Measurements from ENCODE around the gene LMO1. TPM values are rescaled to one million over a fixed set of nuclear protein-coding genes. Genes with fewer than 3 reads are reported as not detected.

The LMO1 gene
- 10 to 100 TPM in 2 of 4 donors, 1 to 10 TPM in 2; 6.2 to 29.4 (median 8.2) TPM for total RNA-seq

GRCh38 chr11:8263769-8264410 is at the start of gene LMO1:
Gene LMO1, minus strand, starts transcription at chr11:8263878. Its CDS starts 516 bp downstream, at chr11:8263362.
- Histone ChIP-seq H3K4me1 (peaks cover 49% of the 10 kb centered on the region), H3K36me3 (no peaks in the 10 kb centered on the region), H3K9me3 (no peaks in the 10 kb centered on the region), H3K27me3 (peaks cover 65% of the 10 kb centered on the region), H3K27ac (no peak within 1 kb of the TSS), H3K4me3 (peak within 1 kb of the TSS; percentile 63)
- WGBS, result 3% methylated on average over 22 of the region's 22 CpGs
- TF ChIP-seq EP300 (IDR thresholded peaks at IDR 0.05), result no peak
- TF ChIP-seq POLR2A (IDR thresholded peaks at IDR 0.05), result no peak
- peak; percentile 53 to 80 for TF ChIP-seq CTCF (IDR thresholded peaks at IDR 0.05)
- TF ChIP-seq POLR2AphosphoS5 (IDR thresholded peaks at IDR 0.05), result no peak
- peak; percentile 85 to 89 for DNase-seq (ENCODE audit: low spot score in 2 of 2)

GRCh38 chr11:8312986-8313385 is 49.3 kb upstream of the LMO1 start:
- no peaks in the 10 kb centered on the region for H3K27me3 ChIP-seq
- no peak overlapping the region for H3K27ac ChIP-seq
- no peak for DNase-seq (ENCODE audit: low spot score in 2 of 2)
- no peaks in the 10 kb centered on the region for H3K4me1 ChIP-seq
- 86% methylated on average over 10 of the region's 10 CpGs for WGBS
- H3K9me3 ChIP-seq, result no peaks in the 10 kb centered on the region
- H3K4me3 ChIP-seq, result no peak overlapping the region
- no peaks in the 10 kb centered on the region for H3K36me3 ChIP-seq
- TF ChIP-seq EP300 (IDR thresholded peaks at IDR 0.05) (no peak), POLR2AphosphoS5 (IDR thresholded peaks at IDR 0.05) (no peak), CTCF (IDR thresholded peaks at IDR 0.05) (no peak), POLR2A (IDR thresholded peaks at IDR 0.05) (no peak)

- Histone ChIP-seq H3K36me3 (no peaks in the 10 kb centered on the region), H3K4me1 (no peaks in the 10 kb centered on the region), H3K4me3 (no peak overlapping the region), H3K9me3 (no peaks in the 10 kb centered on the region), H3K27me3 (no peaks in the 10 kb centered on the region), H3K27ac (no peak overlapping the region)
- no peak for TF ChIP-seq POLR2AphosphoS5 (IDR thresholded peaks at IDR 0.05)
- no peak for TF ChIP-seq EP300 (IDR thresholded peaks at IDR 0.05)
- TF ChIP-seq POLR2A (IDR thresholded peaks at IDR 0.05), result no peak
- TF ChIP-seq CTCF (IDR thresholded peaks at IDR 0.05), result no peak
- no peak for DNase-seq (ENCODE audit: low spot score in 2 of 2)
- WGBS, result 77% methylated on average over 10 of the region's 10 CpGs
Observed at GRCh38 chr11:8311366-8311765, 47.7 kb upstream of the LMO1 start.

GRCh38 chr11:8310743-8311298 is 47.1 kb upstream of the LMO1 start:
- DNase-seq (ENCODE audit: low spot score in 2 of 2), result no peak
- TF ChIP-seq CTCF (IDR thresholded peaks at IDR 0.05) (no peak), EP300 (IDR thresholded peaks at IDR 0.05) (no peak), POLR2AphosphoS5 (IDR thresholded peaks at IDR 0.05) (no peak), POLR2A (IDR thresholded peaks at IDR 0.05) (no peak)
- WGBS, result 89% methylated on average over 8 of the region's 11 CpGs
- Histone ChIP-seq H3K4me3 (no peak overlapping the region), H3K36me3 (no peaks in the 10 kb centered on the region), H3K27ac (no peak overlapping the region), H3K27me3 (no peaks in the 10 kb centered on the region), H3K4me1 (no peaks in the 10 kb centered on the region), H3K9me3 (no peaks in the 10 kb centered on the region)

- TF ChIP-seq POLR2AphosphoS5 (IDR thresholded peaks at IDR 0.05) (no peak), CTCF (IDR thresholded peaks at IDR 0.05) (peak in 1 of 2 donors; percentile 56)
- Histone ChIP-seq H3K4me3 (no peak overlapping the region), H3K27me3 (no peaks in the 10 kb centered on the region), H3K27ac (no peak overlapping the region), H3K36me3 (no peaks in the 10 kb centered on the region), H3K4me1 (no peaks in the 10 kb centered on the region), H3K9me3 (no peaks in the 10 kb centered on the region)
- WGBS, result 0% methylated on average over 1 of the region's 3 CpGs
- peak in 1 of 2 donors; percentile 22 for DNase-seq (ENCODE audit: low spot score in 2 of 2)
Observed at GRCh38 chr11:8309862-8310261, 46.2 kb upstream of the LMO1 start.

Data from suprapubic skin (tissue), 4 donors.